ENCODE results near the gene ELP2. TPM values are rescaled to one million over a fixed set of nuclear protein-coding genes. Genes with fewer than 3 reads are reported as not detected.

ELP2 gene
- total and polyA plus RNA-seq, 2 of the 8 experiments (the other 6 are each of a cell fraction or from before 2014, with no cell fraction given) = 55.8 to 165 TPM

DNA sequence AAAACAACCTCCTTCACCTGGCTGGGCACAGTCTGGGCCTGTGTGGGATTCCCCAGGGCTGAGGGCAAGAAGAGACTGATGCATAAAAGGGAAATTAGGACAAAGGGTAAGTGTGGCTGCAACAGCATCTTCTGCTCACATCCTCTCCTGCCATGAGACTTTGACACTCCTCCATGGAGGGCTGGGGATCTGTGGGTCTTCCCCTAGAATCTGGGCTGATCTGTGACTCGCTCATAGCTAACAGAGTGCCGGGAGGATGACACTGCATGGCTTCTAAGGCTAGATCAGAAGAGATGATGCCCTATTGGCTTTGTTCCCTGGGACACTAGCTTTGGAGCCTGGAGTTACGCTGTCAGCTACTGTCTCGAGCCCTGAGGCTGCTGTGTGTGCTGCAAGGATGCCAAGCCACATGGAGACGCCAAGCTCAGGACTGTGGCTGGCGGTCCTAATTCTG is 81.9 kb downstream of the ELP2 start (continued):
- TF ChIP-seq NANOG (IDR thresholded peaks at IDR 0.05; ENCODE audit: insufficient read depth, low read depth, low read length, poor library complexity, severe bottlenecking) (no peak), KDM5A (IDR thresholded peaks at IDR 0.05; ENCODE audit: low read length) (no peak), FOSL1 (IDR thresholded peaks at IDR 0.05; ENCODE audit: insufficient read depth, low read depth, low read length) (no peak), YY1 (IDR thresholded peaks at IDR 0.05; ENCODE audit: low read depth, low read length) (no peak), GABPA (IDR thresholded peaks at IDR 0.05; ENCODE audit: borderline replicate concordance, insufficient read depth, low read length) (no peak), RXRA (IDR thresholded peaks at IDR 0.05; ENCODE audit: insufficient read depth, low read depth, low read length) (no peak), SIRT6 (IDR thresholded peaks at IDR 0.05; ENCODE audit: low read length) (no peak)
